Measurements from ENCODE around the gene ESYT3. TPM values are rescaled to one million over a fixed set of nuclear protein-coding genes. Genes with fewer than 3 reads are reported as not detected.
"Not testable (repeated sequence)": the region's sequence is repeated elsewhere in the genome, so short reads cannot be mapped to it uniquely, and the experiment has no call there.

Gene ESYT3
- total RNA-seq, 1 donor from 2014 or later, result 6.8 TPM

DNA sequence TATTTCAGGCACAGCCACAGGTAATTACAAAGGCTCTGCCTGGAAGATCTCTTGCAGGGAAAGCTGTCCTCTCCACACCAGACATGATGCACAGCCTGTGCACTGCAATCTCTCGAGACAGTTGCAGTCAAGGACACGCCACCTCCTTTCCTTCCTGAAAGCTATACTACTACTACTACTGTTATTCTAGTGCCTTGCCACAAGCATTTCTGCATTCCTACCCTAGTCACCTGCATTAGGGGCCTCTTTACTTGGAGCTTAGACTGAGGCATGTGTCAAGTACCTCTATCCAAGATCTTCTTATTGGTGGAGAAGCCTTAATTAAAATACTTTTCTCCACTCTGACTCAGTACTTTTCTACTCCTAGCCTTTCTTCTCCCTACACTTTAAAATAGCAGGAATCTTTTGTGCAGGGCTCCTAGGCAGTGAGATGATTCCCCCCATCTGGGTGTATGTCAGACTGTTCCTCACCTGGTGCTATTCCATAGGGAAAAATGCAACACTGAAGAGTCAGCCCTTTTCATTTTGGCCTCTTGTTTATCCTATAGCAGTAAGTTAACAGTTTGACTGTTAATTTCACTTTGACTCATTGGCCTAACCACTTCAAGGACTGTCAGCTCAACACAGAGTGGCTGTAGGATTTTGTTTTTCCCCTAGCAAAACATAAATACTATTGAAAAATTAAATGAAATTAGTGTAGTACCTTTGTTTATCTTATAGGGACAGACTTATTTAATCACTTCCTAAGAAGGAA, 78.9 kb downstream of the ESYT3 start:
- TF ChIP-seq, protein P1, sequence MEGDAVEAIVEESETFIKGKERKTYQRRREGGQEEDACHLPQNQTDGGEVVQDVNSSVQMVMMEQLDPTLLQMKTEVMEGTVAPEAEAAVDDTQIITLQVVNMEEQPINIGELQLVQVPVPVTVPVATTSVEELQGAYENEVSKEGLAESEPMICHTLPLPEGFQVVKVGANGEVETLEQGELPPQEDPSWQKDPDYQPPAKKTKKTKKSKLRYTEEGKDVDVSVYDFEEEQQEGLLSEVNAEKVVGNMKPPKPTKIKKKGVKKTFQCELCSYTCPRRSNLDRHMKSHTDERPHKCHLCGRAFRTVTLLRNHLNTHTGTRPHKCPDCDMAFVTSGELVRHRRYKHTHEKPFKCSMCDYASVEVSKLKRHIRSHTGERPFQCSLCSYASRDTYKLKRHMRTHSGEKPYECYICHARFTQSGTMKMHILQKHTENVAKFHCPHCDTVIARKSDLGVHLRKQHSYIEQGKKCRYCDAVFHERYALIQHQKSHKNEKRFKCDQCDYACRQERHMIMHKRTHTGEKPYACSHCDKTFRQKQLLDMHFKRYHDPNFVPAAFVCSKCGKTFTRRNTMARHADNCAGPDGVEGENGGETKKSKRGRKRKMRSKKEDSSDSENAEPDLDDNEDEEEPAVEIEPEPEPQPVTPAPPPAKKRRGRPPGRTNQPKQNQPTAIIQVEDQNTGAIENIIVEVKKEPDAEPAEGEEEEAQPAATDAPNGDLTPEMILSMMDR (IDR thresholded peaks at IDR 0.05; ENCODE audit: unreplicated experiment), result no peak
- Mint-ChIP-seq H3K4me3 (no peak overlapping the region), H3K4me1 (peaks cover 10% of the 10 kb centered on the region), H3K9me3 (peaks cover 7% of the 10 kb centered on the region), H3K27ac (no peak overlapping the region), H3K27me3 (ENCODE audit: low read depth) (no peaks in the 10 kb centered on the region), H3K36me3 (peaks cover 31% of the 10 kb centered on the region)
- no peak for DNase-seq (ENCODE audit: low spot score in 2 of 2, unreplicated experiment in 2 of 2)

GRCh38 chr3:138521445-138521844, 87.0 kb downstream of the ESYT3 start:
- H3K4me3 Mint-ChIP-seq; H3K4me1 Mint-ChIP-seq; H3K27me3 Mint-ChIP-seq (ENCODE audit: low read depth); DNase-seq (ENCODE audit: low spot score in 2 of 2, unreplicated experiment in 2 of 2); H3K27ac Mint-ChIP-seq: not testable (repeated sequence)
- peaks cover 26% of the 10 kb centered on the region for H3K9me3 Mint-ChIP-seq
- peaks cover 75% of the 10 kb centered on the region for H3K36me3 Mint-ChIP-seq

Other genes starting within 250 kb of the ESYT3 start
- 48.8 to 53.2 TPM (median 50.6 TPM) in 3 replicates for gene ARMC8, start 247.3 kb upstream of the ESYT3 start, total RNA-seq
- gene NME9, start 104.8 kb upstream of the ESYT3 start, total RNA-seq, result 0.34 to 1.1 TPM (median 0.44 TPM) in 3 replicates
- 37.3 to 40.4 TPM (median 40.1 TPM) in 3 replicates for gene MRAS, start 86.0 kb upstream of the ESYT3 start, total RNA-seq
- gene CEP70, start 159.6 kb downstream of the ESYT3 start, total RNA-seq, result 51.5 to 54.8 TPM (median 51.6 TPM) in 3 replicates
- 12.1 to 14.7 TPM (median 13.7 TPM) in 3 replicates for gene FAIM, start 174.2 kb downstream of the ESYT3 start, total RNA-seq

Data from mesothelial cell of epicardium (in vitro differentiated cells).